Measurements from ENCODE around the gene WDR70.

DNA sequence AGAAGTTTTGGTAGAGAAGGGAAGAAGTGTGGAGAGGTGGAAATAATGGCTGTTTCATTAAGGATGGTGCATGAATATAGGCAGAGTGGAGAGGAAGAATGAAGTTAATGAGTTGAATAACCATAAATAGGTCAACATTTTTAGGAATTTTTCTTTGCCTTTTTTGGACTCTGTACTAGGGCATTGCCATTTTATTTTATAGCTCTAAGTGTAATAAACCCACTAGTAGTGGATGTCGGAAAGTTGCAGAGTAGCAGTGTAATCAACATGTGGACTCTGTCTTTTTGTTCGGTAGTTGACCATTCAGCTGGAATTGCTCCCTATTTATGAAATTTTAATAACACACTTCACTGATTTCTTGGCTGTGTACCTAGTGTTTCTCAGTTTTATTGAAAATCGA is 199.1 kb downstream of the WDR70 start:
- TF ChIP-seq PATZ1 (CRISPR knock-in tag; IDR thresholded peaks at IDR 0.05; ENCODE audit: borderline replicate concordance) (no peak), RARB (CRISPR knock-in tag; IDR thresholded peaks at IDR 0.05) (no peak)
- TF ChIP-seq, protein P1, sequence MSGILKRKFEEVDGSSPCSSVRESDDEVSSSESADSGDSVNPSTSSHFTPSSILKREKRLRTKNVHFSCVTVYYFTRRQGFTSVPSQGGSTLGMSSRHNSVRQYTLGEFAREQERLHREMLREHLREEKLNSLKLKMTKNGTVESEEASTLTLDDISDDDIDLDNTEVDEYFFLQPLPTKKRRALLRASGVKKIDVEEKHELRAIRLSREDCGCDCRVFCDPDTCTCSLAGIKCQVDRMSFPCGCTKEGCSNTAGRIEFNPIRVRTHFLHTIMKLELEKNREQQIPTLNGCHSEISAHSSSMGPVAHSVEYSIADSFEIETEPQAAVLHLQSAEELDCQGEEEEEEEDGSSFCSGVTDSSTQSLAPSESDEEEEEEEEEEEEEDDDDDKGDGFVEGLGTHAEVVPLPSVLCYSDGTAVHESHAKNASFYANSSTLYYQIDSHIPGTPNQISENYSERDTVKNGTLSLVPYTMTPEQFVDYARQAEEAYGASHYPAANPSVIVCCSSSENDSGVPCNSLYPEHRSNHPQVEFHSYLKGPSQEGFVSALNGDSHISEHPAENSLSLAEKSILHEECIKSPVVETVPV (CRISPR knock-in tag; IDR thresholded peaks at IDR 0.05), result no peak
